Putamen (tissue), 1 donor: Measurements from ENCODE around the gene SUMO1.
"Not testable (repeated sequence)": the region's sequence is repeated elsewhere in the genome, so short reads cannot be mapped to it uniquely, and the experiment has no call there.

ENCODE experiments used
- DNase-seq: peaks from one replicate; pipeline ENCODE4 v3.0.0-alpha.2; 2016; ENCODE audit warnings: low spot score

SUMO1 gene

DNA sequence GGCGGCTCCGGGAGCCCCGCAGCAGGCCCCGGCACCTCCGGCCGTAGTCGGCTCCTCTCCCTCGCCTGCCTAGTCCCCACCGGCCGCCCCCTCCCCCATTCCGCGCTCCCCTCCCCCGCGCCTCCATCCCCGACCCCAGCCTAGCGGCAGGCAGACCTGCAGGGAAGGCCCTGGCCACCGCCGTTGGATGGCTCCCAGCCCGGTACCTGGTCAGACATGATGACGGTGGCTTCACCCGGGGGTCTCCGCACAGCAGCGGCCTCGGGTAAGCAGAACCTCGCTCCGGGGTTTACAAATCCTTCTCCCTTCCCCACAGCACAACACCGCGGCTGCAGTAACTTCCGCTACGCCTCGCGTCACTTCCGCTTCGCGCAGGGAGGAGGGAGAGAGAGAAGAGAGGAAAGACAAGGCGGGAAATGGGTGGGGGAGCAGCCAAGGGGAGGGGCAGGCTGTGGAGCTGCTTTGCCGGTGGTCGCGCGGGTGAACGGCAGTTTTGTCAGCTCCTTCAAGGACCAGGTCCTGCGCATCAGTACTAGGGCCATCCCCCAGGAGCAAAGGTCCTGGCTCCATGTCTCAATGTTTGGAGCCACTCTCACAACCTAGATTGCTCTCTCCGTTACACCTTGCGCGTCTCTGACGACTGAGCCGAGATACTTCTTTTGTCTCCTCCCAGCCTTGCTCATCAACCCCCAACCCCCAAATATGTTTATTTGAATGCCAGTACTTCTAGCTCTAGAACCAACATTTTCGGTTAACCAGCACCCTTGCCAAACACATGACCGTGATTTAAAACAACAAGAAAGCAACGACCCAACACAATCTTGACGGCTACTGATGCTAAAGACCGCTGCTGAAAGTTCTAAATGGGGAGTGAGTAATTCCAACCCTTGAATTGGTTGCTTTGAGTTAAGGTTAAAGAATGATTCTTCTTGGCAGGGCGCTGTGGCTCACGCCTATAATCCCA is at the start of gene SUMO1:
Gene SUMO1 (minus strand): TSS at position 364 of the 964 bp plus-strand sequence. CDS start 146 bp downstream, at position 218.
- peak; percentile 96 for DNase-seq

DNA sequence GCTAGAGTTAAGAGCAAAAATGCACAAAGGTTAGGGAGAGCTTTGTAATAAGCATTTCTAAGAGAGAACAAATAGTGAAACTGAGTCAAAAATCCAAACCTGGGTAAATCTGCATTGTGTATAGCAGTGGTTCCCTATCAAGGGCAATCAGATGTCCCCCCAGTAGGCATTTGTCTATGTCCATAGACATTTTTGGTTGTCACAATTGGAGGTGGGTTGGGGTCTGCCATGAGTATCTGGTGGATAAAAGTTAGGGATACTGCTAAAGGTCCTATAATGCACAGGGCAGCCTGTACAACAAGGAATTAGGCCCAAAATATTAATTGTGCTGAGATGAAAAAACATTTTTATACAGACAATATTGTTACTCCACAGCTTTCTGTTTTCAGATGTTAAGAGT is 48.2 kb upstream of the SUMO1 start:
- no peak for DNase-seq

DNA sequence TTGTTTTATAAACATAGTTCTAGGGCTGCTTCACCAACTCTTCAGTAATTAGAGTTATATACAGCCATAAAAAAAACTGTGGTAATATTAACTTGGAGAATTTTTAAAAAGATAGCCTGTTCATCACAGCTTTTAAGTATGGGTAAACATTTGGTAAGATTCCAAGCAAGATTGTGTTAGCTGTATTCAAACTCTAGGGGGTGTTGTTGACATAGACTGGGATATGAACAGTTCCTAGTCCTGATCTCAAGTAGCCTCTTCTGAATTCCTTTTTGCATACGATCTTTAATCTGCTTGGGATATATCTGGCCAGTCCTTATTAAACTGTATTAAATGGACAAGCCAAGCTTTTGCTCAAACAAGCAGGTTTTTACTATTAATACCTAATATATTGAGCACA is 40.5 kb upstream of the SUMO1 start:
- DNase-seq, result no peak

DNA sequence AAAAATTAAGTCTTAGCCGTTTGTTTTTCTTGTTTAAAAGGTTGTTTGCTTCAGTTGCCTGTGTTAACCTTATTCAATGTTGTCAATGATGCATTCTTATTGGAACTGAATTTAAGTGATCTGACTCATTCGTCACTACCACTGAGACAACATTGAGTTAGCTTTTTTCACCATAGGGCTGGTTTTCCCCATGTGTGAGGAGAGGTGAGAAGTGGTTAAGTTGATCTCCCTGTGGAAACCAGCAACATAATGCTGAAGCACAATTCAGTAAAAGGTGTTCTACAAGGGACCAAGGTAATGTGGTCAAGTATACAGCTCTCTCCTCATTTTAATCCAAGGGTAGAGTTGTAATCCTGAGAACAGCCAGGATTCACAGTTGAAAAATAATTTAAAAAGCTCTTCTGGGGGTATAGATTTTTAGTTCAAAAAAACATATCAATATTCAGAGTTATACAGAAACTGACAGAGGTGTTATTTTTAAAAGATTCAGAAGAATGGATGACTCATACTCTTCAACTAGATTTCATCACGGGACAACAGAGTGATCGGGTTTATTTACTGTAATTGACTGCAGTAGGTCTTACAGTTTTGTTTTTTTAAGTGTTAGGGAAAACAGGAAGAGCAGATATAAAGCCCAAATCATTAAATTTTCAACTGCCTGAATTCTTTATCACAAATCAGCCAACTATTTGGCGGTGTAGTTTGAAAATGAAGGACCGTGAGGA is 39.8 kb upstream of the SUMO1 start:
- no peak for DNase-seq

DNA sequence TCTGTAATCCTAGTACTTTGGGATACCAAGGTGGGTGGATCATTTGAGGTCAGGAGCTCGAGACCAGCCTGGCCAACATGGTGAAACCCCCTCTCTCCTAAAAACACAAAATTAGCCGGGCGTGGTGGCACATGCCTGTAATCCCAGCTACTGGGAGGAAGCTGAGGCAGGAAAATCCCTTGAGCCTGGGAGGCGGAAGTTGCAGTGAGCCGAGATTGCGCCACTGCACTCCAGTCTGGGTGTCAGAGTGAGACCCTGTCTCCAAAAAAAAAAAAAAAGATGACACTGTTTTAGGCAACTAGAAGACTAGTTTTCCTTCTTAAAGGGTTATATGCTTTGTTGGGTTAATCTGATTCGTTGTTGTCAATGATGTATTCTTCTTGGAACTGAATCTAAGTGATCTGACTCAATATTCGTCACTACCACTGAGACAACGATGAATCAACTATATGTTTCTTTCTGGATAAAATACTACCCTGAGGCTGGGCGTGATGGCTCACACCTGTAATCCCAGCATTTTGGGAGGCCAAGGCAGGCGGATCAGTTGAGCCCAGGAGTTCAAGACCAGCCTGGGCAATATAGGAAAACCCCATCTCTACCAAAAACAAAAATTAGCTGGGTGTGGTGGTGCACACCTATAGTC is 37.8 kb upstream of the SUMO1 start:
- not testable (repeated sequence) for DNase-seq

DNA sequence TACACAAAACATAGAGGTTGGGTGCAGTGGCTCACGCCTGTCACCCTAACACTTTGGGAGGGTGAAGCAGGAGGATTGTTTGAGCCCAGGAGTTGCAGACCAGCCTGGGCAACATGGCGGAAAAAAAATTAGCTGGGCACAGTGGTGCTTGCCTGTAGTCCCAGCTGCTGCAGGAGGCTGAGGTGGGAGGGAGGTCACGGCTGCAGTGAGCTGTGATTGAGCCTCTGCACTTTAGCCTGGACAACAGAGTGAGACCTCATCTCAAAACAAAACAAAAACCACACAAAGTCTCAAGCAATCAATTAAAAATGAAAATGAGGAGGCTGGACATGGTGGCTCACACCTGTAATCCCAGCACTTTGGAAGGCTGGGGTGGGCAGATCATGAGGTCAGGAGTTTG is 32.1 kb upstream of the SUMO1 start:
- DNase-seq, result no peak

DNA sequence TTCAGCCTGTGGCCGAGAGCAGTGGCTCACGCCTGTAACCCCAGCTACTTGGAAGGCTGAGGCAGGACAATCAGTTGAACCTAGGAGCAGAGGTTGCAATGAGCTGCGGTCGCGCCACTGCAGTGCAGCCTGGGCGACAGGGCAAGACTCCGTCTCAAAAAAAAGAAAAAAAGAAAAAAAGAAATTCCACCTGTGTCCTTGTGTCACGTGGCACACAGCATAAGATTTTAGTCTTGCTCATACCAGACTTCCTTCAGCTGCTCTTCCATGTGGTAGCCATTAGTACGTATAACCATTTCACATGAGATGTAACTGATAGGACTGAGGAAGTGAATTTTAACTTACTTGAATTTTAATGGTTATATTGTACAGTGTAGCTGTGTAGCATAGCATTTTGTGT is 31.2 kb upstream of the SUMO1 start:
- DNase-seq, result no peak

DNA sequence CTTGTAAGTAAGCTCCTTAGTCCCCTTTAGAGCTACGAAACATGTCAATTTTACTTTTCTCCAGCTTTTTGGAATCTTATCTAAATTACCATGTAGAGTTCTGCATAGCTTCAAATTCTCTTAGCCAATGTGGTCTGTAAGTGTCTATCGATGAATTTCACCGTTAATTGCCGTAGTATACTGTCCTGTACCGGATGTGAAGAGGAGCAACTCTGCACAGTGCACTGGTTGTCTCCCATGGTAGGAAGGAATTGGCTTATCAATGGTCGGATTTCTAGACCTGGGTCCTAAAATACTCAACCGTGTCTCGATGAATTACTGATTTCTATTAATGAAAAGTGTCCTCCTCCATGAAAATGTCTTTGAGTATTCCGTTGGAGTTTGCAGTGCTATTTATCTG is 29.1 kb upstream of the SUMO1 start:
- no peak for DNase-seq

DNA sequence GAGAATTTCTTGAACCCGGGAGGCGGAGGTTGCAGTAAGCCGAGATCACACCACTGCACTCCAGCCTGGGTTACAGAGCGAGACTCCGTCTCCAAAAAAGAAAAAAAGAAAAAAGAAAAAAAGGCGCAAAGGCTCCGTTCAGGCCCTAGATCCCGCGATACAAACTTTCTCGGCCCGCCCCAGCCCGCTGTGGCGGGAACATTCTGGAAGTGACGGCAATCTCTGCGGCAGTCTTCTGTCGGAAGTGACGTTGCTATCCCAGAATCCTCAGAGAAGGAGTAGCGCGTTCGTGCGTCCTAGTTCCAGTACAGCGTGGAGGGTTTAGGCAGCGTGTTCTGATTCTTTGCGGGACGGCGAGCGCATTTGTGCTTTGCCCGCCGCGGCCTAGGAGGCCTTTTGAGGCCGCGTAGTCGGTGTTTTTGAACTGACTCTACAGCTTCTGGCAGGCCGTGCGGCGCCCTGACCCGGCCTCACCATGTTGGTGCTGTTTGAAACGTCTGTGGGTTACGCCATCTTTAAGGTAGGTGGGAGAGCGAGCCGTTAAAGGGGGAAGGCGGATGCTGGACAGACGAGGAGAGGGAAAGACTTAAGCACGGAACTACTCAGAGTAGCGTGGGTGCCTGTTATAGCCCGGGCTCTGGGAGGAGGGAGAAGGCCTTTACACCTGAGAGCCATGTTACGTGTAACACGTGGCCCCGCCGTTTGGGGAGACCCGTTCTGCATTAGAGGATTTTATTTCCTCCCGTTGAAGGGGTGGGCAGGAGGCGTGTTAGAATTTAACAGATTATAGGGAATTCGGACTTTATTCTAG is 27.3 kb upstream of the SUMO1 start, which contains the start of gene NOP58:
Gene NOP58 (plus strand): TSS at position 297 of the 811 bp plus-strand sequence. CDS start 179 bp downstream, at position 476.
- DNase-seq, result peak; percentile 97

DNA sequence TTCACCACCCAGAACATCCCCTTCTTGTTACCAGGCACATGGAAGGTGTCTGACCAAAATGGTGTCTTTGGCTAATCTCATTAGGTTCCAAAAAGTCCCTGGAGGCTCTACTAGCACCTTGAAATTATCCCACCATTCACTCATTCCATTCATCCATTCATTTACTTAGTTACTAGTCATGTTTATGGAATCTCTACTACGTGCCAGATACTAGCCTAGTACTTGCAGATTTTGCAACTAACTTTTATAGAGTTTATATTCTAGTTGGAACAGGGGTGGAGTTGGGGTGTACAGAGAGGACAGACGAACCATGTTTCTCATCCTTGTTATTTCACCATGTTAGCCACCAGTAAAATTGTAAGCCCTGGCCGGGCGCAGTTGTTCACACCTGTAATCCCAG is 23.1 kb upstream of the SUMO1 start:
- no peak for DNase-seq

DNA sequence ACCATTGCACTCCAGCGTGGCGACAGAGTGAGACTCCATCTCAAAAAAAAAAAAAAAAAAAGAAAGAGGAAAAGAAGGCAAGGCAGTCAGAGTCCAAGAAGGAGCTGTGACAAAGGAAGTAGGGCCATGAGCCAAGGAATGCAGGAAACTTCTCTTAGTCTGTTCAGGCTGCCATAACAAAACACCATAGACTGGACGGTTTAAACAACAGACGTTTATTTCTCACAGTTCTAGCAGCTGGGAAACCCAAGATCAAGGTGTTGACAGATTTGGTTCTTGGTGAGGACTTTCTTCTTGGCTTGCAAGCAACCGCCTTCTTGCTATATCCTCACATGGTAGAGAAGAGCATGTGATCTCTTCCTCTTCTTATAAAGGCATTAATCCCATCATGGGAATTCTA is 13.1 kb upstream of the SUMO1 start:
- no peak for DNase-seq

DNA sequence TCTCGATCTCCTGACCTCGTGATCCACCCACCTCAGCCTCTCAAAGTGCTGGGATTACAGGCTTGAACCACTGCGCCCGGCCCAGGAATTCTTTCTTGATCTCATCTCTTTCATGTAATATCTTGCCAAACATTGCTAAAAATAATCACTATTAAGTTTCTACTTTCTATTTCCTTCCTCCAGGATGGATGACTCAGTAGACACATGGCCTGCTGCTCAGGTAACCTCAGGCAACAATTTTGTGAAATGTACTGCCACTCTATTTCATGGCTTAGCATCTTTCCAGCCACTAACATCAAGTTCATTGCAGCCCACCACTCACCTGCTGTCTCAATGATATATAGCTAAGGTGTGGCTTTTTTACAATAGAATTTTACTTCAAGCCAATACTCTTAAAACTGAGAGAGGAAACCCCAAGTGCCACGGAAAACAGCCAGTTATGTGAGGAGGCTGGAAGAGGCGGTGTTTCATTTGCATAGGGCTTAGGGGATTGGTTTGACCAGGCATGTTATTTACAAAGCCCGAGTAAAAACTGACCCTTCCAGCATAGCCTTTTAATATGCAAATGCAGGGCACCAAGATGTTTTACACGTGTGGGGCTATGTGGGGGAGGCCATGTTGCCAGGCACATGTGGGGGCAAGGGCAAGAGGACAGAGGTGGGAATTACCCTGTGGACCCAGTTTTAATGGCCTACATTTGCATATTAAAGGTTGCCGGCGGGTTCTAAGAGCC is 11.3 kb upstream of the SUMO1 start:
- peak; percentile 65 for DNase-seq

DNA sequence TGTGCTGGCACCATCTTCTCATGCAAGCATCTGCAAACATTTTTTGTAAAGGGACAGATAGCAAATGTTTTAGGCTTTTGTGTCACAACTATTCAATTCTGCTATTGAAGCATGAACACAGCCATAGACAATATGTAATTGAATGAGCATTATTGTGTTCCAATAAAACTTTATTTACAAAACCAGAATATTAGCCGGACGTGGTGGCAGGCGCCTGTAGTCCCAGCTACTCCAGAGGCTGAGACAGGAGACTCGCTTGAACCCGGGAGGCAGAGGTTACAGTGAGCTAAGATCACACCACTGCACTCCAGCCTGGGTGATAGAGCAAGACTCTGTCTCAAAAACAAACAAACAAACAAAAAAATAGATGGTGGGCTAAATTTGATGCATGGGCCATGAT is 9.3 kb upstream of the SUMO1 start:
- not testable (repeated sequence) for DNase-seq

DNA sequence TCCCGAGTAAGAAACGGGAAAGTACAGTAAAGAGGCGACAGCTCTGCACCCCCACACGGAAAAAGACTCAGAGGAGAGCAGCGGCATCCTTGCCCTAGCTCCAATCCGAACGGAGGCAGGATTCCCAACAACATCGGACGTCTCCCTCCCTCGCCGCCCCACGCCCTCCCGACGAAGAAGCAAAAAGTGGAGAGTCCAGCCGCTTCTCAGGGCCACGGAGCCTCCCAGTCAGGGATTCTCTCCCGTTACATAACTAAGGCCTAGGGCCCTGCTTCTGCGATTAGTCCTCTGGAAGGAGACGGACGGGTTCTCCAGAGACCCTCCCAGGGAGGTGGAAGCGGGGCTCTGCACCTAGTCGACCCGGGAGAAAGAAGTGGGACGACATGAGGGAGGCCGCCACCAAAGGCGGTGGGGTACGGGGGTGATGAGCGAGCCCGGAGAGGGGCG is 587 bp downstream of the SUMO1 start:
- DNase-seq, result peak; percentile 24

DNA sequence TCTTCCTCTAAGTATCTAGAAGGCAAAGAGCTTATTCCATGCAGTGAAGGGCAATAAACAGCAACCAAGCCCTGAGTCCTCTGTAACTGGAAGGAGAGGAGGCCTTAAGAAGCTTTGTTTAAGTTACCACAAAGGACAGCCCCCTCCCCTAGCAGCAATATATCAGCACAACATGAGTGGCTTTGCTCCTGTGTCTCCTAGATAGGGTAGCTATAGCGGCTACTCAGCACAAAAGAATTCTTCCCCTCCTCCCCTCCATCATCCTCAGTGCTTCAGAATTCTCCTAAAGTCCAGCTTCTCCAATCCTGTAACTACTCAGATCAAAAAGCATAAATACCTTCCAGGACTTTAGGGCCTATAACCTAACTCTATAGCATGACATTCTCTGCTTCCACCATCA is 16.5 kb downstream of the SUMO1 start:
- DNase-seq, result no peak

DNA sequence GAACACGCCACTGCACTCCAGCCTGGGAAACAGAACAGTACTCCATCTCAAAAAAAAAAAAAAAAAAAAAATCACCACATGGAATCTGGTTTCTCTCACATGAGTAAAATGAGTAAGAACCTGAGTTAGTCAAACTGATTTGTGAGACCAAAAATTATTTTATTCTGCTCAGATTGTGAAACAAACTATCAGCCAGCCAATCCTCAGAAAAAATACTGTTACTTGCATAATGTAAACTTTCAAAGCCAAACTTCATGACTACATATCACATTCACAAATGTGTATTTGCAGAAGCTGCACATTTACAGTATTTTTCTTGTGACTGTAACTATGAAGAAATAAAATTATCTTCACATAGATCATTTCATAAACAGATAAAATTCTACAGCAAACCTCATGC is 23.2 kb downstream of the SUMO1 start:
- DNase-seq, result no peak

DNA sequence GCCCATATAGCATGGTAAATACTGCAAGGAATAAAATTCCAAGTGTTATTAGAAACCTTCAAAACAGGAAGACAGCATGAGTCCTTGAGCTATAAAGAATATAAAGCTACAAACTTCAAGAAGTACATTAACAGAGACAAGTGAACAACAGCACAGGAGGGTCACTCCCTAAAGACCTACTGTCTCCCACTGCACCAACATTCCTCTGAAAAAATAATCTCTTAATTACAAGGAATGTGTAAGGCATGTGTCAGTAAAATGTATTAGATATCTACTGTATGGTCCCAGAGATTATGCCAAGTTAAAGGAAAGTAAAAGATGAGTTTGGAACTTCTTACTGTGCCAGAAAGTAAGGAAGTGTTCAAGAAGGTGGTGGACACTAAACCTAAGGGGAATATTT is 29.9 kb downstream of the SUMO1 start:
- DNase-seq, result no peak

DNA sequence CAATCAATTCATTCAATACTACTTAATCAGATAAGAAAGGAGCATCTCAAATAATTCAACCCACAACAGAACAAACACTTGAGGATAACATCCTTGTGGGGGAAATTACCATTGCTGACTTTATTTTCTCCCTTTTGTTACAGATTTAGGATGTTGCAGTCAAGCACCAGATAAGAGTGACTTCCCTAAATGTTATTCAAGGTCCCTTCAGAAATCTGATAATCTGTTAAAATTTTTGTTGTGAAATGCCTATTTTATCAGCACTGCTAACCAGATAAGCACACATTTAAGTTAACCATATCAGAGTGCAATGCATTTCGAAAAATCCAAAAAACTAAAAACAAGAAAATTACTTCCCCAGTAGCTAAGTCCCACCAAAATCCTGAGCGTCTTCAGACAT is 33.5 kb downstream of the SUMO1 start:
- no peak for DNase-seq

DNA sequence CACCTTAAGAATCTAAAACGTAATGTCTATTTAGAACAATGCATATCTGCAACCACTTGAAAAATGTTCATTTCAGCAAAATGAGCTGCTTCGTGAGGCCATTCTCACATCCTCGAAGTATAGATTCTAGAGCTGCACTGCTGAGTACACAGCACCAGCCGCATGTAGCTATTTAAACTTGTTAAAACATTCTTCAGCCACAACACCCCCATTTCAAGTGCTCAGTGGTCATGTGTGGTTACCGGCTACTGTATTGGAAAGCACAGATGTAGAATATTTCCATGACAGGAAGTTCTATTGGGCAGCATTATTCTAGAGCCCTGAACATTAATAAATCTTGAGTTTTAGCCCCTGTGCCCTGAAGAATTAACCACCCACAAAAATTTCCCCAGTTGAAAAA is 35.0 kb downstream of the SUMO1 start:
- no peak for DNase-seq

DNA sequence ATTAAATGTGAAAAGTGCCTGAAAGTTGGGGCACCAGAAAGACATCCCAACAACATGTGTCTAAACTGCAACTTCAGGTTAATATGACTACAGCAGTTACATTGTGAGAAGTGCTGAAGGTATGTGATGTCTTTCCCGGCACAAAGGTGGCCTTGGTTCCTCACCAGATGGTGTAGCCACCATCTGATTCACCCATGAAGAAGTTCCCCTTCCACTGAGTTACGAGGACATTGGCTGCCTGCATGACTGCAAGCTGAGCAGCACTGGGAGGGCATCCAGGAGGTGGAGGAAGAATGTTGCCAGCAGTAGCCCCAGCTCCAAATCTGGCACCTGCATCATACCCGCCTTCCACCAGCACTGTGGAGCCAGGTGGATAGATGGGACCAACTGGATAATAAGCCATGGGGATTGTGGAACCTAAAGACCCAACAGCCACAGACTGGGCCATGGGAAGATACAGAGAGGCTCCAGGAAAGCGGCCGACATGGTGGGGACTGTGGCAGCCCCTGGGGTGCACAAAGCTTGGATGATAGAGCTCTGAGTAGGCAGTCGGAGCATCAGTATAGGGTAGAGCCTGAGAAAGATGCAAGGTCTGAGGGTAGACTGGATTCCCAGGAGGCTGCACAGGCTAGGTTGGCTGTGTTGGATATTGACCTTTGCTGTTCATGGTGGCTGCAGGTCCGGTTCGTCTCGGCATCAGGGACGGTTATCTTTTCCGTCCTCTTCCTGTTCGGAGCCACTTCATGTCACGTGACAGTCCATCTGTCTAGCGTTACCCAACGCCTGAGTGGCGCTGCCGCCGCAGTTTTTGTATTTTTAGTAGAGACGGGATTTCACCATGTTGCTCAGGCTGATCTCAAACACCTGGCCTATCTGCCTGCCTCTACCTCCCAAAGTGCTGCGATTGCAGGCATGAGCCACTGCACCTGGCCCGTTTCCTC is 36.9 kb downstream of the SUMO1 start:
- DNase-seq, result no peak
